ENCODE data around the gene SETBP1.

Gene SETBP1

DNA sequence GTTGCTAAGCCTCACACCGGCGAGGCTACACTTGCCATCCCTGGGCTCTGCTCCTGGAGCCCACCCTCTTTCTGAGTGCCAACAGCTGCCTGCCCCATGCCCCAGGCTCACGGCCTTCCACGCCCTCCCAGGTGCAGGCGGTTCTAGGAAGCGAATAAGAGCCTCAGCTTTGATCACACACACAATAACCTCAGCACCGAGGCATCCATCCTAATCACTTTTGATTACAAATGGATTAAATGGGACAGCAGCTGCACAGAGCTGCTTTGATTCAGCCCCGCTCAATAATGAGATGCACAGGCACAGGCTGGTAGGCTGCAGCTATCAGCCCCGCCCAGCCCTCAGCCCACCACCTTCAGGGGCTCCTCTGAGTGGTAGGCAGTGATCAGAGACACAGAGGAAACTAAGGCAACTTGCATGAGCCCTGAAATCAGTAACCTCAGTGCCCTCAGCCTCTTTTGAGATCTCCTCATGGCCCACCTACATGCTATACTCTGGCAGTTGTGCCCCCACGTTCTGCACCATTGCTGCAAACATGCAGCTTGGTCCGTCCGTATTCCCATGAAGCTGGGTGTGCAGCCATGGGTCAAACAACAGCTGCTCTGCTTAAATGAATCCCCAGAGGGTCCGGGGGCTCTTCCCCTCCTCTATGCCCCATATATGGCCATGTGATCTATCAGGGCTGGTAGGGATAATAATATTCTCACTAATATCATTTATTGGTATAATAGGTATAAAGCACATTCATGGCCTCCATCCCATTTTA lies 171.4 kb downstream of the SETBP1 start:
- TF ChIP-seq, protein P1, sequence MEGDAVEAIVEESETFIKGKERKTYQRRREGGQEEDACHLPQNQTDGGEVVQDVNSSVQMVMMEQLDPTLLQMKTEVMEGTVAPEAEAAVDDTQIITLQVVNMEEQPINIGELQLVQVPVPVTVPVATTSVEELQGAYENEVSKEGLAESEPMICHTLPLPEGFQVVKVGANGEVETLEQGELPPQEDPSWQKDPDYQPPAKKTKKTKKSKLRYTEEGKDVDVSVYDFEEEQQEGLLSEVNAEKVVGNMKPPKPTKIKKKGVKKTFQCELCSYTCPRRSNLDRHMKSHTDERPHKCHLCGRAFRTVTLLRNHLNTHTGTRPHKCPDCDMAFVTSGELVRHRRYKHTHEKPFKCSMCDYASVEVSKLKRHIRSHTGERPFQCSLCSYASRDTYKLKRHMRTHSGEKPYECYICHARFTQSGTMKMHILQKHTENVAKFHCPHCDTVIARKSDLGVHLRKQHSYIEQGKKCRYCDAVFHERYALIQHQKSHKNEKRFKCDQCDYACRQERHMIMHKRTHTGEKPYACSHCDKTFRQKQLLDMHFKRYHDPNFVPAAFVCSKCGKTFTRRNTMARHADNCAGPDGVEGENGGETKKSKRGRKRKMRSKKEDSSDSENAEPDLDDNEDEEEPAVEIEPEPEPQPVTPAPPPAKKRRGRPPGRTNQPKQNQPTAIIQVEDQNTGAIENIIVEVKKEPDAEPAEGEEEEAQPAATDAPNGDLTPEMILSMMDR (IDR thresholded peaks at IDR 0.05): no peak
- Histone ChIP-seq H3K27ac (no peak overlapping the region), H3K4me2 (ENCODE audit: low read length) (no peak overlapping the region), H3K9me3 (ENCODE audit: control insufficient read depth, low read length) (no peaks in the 10 kb centered on the region), H3K36me3 (ENCODE audit: control insufficient read depth, insufficient read depth, low read length) (no peaks in the 10 kb centered on the region), H3K79me2 (peaks cover 24% of the 10 kb centered on the region), H3K4me3 (ENCODE audit: low read depth, low read length) (no peak overlapping the region), H3K9ac (no peak overlapping the region), H3K4me1 (peaks cover 4% of the 10 kb centered on the region), H2AFZ (no peak overlapping the region), H3K27me3 (ENCODE audit: control insufficient read depth, insufficient read depth, low read length) (no peaks in the 10 kb centered on the region)

- Histone ChIP-seq H3K27ac (no peak overlapping the region), H3K9ac (no peak overlapping the region), H3K79me2 (peaks cover 28% of the 10 kb centered on the region), H2AFZ (no peak overlapping the region), H3K9me3 (ENCODE audit: control insufficient read depth, low read length) (no peaks in the 10 kb centered on the region), H3K36me3 (ENCODE audit: control insufficient read depth, insufficient read depth, low read length) (no peaks in the 10 kb centered on the region), H3K4me2 (ENCODE audit: low read length) (no peak overlapping the region), H3K4me1 (peaks cover 4% of the 10 kb centered on the region), H3K27me3 (ENCODE audit: control insufficient read depth, insufficient read depth, low read length) (no peaks in the 10 kb centered on the region), H3K4me3 (ENCODE audit: low read depth, low read length) (no peak overlapping the region)
- TF ChIP-seq, protein P1 (IDR thresholded peaks at IDR 0.05): no peak
These were observed 172.1 kb downstream of the SETBP1 start for GRCh38 chr18:44852818-44853217.

GRCh38 chr18:44853430-44853829 lies 172.7 kb downstream of the SETBP1 start:
- Histone ChIP-seq H3K27ac (no peak overlapping the region), H3K36me3 (ENCODE audit: control insufficient read depth, insufficient read depth, low read length) (no peaks in the 10 kb centered on the region), H3K4me2 (ENCODE audit: low read length) (no peak overlapping the region), H2AFZ (no peak overlapping the region), H3K9ac (no peak overlapping the region), H3K9me3 (ENCODE audit: control insufficient read depth, low read length) (no peaks in the 10 kb centered on the region), H3K27me3 (ENCODE audit: control insufficient read depth, insufficient read depth, low read length) (no peaks in the 10 kb centered on the region), H3K4me3 (ENCODE audit: low read depth, low read length) (no peak overlapping the region), H3K79me2 (peaks cover 28% of the 10 kb centered on the region), H3K4me1 (peaks cover 4% of the 10 kb centered on the region)
- TF ChIP-seq, protein P1 (IDR thresholded peaks at IDR 0.05): no peak

- Histone ChIP-seq H3K9me3 (ENCODE audit: control insufficient read depth, low read length) (no peaks in the 10 kb centered on the region), H3K9ac (no peak overlapping the region), H3K4me2 (ENCODE audit: low read length) (no peak overlapping the region), H3K27me3 (ENCODE audit: control insufficient read depth, insufficient read depth, low read length) (no peaks in the 10 kb centered on the region), H3K4me3 (ENCODE audit: low read depth, low read length) (no peak overlapping the region), H3K27ac (no peak overlapping the region), H3K36me3 (ENCODE audit: control insufficient read depth, insufficient read depth, low read length) (no peaks in the 10 kb centered on the region), H3K4me1 (no peaks in the 10 kb centered on the region), H3K79me2 (peaks cover 25% of the 10 kb centered on the region), H2AFZ (no peak overlapping the region)
- TF ChIP-seq, protein P1 (IDR thresholded peaks at IDR 0.05): no peak
These were observed 175.0 kb downstream of the SETBP1 start for GRCh38 chr18:44855681-44856080.

DNA sequence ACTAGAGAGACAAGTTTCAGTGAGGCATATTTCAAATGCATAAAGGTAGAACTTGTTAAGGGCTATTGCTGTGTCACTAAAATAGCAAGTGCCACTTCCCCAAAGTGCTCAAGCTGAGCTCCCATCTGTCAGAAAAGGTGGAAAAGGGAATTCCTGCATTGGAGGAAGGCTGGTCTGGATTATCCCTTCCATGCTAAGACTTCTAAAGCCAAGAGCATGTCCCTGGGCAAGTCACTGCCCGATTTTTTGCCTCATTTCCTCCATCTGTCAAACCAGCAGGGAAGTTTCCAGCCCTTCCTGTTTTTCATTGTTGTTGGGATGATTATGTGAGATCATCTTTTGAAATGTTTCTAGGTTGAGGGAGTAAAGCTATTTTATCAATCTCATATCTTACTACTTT lies 175.5 kb downstream of the SETBP1 start:
- H3K27ac ChIP-seq: no peak overlapping the region
- TF ChIP-seq, protein P1 (IDR thresholded peaks at IDR 0.05): no peak
- no peak overlapping the region for H3K4me3 ChIP-seq (ENCODE audit: low read depth, low read length)
- peaks cover 22% of the 10 kb centered on the region for H3K79me2 ChIP-seq
- H3K9me3 ChIP-seq (ENCODE audit: control insufficient read depth, low read length): no peaks in the 10 kb centered on the region
- no peaks in the 10 kb centered on the region for H3K36me3 ChIP-seq (ENCODE audit: control insufficient read depth, insufficient read depth, low read length)
- H3K27me3 ChIP-seq (ENCODE audit: control insufficient read depth, insufficient read depth, low read length): no peaks in the 10 kb centered on the region
- no peak overlapping the region for H3K9ac ChIP-seq
- H3K4me1 ChIP-seq: no peaks in the 10 kb centered on the region
- no peak overlapping the region for H3K4me2 ChIP-seq (ENCODE audit: low read length)
- no peak overlapping the region for H2AFZ ChIP-seq

All from parathyroid adenoma (tissue), 2 donors.